Activated naive CD4-positive, alpha-beta T cell treated with anti-CD3 and anti-CD28 coated beads, Interleukin-2, amount 10 ng/mL, durations not matched to agents 7 days and 5 days (primary cell): ENCODE data around the gene CERS1.

ENCODE experiments used
- CTCF ChIA-PET: fragments of 350-600 bp; sonication (Branson Sonifier 250); formaldehyde crosslinking; loops from one replicate; lab custom pipeline; 2021; ENCODE audit warnings: antibody characterized with exemption; lab: Charles Lee
- DNase-seq: peaks from one replicate; pipeline ENCODE4 v3.0.0-alpha.2; 2020
- H3K27ac Mint-ChIP-seq: one replicate; pipeline ENCODE4 v1.8.0; 2021; ENCODE audit warnings: mild to moderate bottlenecking, moderate library complexity, mixed read lengths
- H3K27me3 Mint-ChIP-seq: one replicate; pipeline ENCODE4 v1.8.0; 2021; ENCODE audit warnings: mild to moderate bottlenecking, mixed read lengths
- H3K36me3 Mint-ChIP-seq: one replicate; pipeline ENCODE4 v1.8.0; 2021; ENCODE audit warnings: mixed read lengths
- H3K4me1 Mint-ChIP-seq: one replicate; pipeline ENCODE4 v1.8.0; 2021; ENCODE audit warnings: mixed read lengths
- H3K4me3 Mint-ChIP-seq: one replicate; pipeline ENCODE4 v1.8.0; 2021; ENCODE audit warnings: mild to moderate bottlenecking, moderate library complexity, mixed read lengths
- H3K9me3 Mint-ChIP-seq: one replicate; pipeline ENCODE4 v1.8.0; 2021; ENCODE audit warnings: mixed read lengths

The CERS1 gene

GRCh38 chr19:18878858-18879578, 16.9 kb downstream of the CERS1 start:
- Mint-ChIP-seq H3K36me3 (no peaks in the 10 kb centered on the region), H3K4me3 (no peak overlapping the region), H3K27ac (no peak overlapping the region), H3K4me1 (no peaks in the 10 kb centered on the region), H3K9me3 (no peaks in the 10 kb centered on the region), H3K27me3 (peaks cover 11% of the 10 kb centered on the region)
- no peak for DNase-seq
- CTCF ChIA-PET: interaction anchor here (0.9 kb wide), 1 partner anchor 13 kb away, joined by 3 read pairs; no protein-coding TSS in a partner anchor

- no peak for DNase-seq
- Mint-ChIP-seq H3K4me3 (no peak overlapping the region), H3K27me3 (peaks cover 7% of the 10 kb centered on the region), H3K4me1 (no peaks in the 10 kb centered on the region), H3K36me3 (no peaks in the 10 kb centered on the region), H3K9me3 (no peaks in the 10 kb centered on the region), H3K27ac (no peak overlapping the region)
- CTCF ChIA-PET: interaction anchor here (0.9 kb wide), 1 partner anchor 12 kb away, joined by 3 read pairs; no protein-coding TSS in a partner anchor
Measured at GRCh38 chr19:18878058-18878797, 17.7 kb downstream of the CERS1 start.

GRCh38 chr19:18876865-18877264, 19.1 kb downstream of the CERS1 start:
- H3K9me3 Mint-ChIP-seq: no peaks in the 10 kb centered on the region
- H3K36me3 Mint-ChIP-seq: no peaks in the 10 kb centered on the region
- H3K4me3 Mint-ChIP-seq: no peak overlapping the region
- H3K27ac Mint-ChIP-seq: no peak overlapping the region
- CTCF ChIA-PET: no interaction called here
- DNase-seq: no peak
- peaks cover 9% of the 10 kb centered on the region for H3K27me3 Mint-ChIP-seq
- peaks cover 2% of the 10 kb centered on the region for H3K4me1 Mint-ChIP-seq

- CTCF ChIA-PET: interaction anchor here (1.1 kb wide), 1 partner anchor 17 kb away, joined by 3 read pairs; no protein-coding TSS in a partner anchor
- Mint-ChIP-seq H3K36me3 (peaks cover 3% of the 10 kb centered on the region), H3K4me1 (peaks cover 10% of the 10 kb centered on the region), H3K27ac (no peak overlapping the region), H3K9me3 (no peaks in the 10 kb centered on the region), H3K27me3 (peaks cover 19% of the 10 kb centered on the region), H3K4me3 (no peak overlapping the region)
- no peak for DNase-seq
Measured at GRCh38 chr19:18875726-18876125, 20.2 kb downstream of the CERS1 start.

DNA sequence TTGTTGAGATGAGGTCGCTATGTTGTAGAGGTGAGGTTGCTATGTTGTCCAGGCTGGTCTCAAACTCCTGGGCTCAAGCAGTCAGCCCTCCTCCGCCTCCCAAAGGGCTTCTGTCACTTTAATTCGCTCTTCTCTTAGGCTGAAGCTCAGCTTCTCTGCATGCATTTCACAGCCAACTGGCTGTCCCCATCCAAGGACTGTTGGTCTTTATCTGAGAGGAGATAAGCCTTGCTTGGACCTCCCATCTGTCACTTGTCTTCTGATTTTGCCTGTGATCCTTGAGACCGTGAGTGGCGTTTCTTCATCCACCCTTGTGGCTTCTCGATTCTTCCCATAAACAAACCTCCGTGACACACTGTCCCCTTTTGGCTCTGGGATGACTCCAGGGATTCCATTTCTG, 24.4 kb downstream of the CERS1 start:
- Mint-ChIP-seq H3K9me3 (no peaks in the 10 kb centered on the region), H3K36me3 (peaks cover 16% of the 10 kb centered on the region), H3K4me1 (peaks cover 11% of the 10 kb centered on the region), H3K27me3 (peaks cover 28% of the 10 kb centered on the region), H3K27ac (no peak overlapping the region), H3K4me3 (no peak overlapping the region)
- no peak for DNase-seq
- CTCF ChIA-PET: no interaction called here

DNA sequence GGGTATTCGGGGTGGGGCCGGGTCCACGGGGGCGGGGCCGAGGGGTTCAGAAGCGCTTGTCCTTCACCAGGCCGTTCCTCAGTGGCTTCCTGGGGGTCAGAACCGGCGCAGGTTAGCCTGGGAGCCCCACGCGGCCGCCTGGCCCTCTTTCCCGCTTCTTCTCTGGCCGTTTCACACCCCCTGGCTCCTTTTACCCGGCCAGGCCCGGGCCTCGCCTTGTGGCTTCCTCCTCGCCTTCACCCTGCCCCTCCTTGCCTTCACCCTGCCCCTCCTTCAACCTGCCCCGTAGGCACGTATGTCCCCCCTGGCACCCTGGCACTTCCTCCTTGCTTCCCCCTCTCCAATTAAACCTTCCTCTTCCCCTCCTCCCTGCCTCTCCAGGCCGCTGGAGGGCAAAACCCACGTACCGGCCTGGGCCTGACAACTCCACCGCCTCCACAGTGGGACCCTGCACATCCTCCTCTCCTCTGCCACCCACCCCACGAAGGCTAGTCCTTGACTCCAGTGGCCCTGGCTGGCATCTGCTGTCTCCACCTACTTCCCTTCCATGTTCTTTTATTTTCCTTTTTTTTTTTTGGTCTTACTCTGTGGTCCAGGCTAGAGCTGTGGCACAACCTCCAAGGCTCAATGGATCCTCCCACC, 25.3 kb downstream of the CERS1 start:
- Mint-ChIP-seq H3K36me3 (peaks cover 22% of the 10 kb centered on the region), H3K4me3 (no peak overlapping the region), H3K27ac (no peak overlapping the region), H3K4me1 (peaks cover 11% of the 10 kb centered on the region), H3K27me3 (peaks cover 28% of the 10 kb centered on the region), H3K9me3 (no peaks in the 10 kb centered on the region)
- CTCF ChIA-PET: no interaction called here
- DNase-seq: no peak

DNA sequence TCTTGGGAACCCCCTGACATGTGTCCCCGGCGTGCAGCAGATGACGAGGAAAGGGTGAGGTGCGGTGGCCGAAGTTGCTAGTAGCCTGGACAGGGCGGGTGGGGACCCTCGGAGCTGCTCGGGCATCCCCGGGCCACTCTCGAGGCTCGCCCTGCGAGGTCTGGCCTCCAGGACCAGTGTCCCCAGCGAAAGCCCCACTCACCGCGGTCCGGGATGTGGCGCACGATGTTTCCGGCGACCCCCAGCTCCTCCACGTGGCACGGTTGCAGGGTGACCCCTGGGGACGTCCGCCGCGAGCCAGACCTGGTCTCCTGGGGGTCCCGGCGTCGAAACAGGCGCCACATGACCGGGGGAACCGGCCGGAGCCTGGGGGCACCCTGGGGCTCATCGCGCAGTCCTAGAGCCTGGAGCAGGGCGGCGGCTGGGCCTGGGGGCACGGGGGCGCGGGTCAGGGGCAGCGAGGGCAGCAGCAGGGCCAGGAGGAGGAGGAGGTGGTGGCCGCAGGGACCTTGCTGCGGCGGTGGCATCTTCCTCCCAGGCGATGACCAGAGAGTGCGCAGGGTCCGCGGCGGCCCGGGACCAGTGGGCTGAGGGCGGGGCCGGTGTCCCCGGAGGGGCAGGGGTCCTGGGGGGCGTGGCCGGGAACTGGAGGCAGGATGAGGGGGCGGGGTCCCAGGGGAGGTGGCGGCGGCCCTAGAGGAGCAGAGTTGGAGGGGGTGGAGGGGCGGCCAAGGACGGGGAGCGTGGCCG, 26.0 kb downstream of the CERS1 start:
- no peak overlapping the region for H3K4me3 Mint-ChIP-seq
- no peaks in the 10 kb centered on the region for H3K9me3 Mint-ChIP-seq
- H3K36me3 Mint-ChIP-seq: peaks cover 22% of the 10 kb centered on the region
- peaks cover 11% of the 10 kb centered on the region for H3K4me1 Mint-ChIP-seq
- DNase-seq: no peak
- CTCF ChIA-PET: no interaction called here
- H3K27ac Mint-ChIP-seq: no peak overlapping the region
- H3K27me3 Mint-ChIP-seq: peaks cover 28% of the 10 kb centered on the region

DNA sequence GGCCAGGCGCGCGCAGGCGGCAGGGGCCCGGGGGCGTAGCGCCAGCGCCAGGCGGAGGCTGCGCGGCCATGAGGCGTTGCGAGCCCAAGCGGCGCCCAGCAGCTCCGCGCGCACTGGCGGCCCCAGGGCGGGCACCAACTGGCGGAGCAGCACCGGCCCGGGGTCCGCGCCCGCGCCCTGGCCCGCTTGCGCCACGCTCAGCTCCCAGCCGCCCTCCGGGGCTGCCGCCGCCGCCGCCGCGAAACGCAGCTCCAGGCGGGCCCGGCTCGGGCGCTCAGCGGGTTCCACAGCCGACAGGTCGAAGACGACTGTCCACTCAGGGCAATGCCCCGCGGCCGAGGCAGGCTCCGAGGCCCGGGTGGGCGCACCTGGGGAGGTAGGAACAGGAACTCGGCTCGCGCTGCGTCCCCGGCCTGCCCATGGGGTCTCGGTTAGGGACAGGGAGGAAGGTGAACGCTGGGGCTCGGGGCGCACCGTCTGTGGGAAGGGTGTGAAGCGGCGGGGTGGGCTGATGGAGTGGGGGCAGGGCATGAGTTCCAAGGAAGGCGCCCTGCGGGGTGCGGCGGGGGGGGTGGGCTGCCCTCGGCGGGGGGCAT, 26.8 kb downstream of the CERS1 start:
- no peaks in the 10 kb centered on the region for H3K9me3 Mint-ChIP-seq
- H3K4me1 Mint-ChIP-seq: peaks cover 11% of the 10 kb centered on the region
- peaks cover 24% of the 10 kb centered on the region for H3K36me3 Mint-ChIP-seq
- no peak overlapping the region for H3K27ac Mint-ChIP-seq
- CTCF ChIA-PET: no interaction called here
- H3K4me3 Mint-ChIP-seq: no peak overlapping the region
- peaks cover 24% of the 10 kb centered on the region for H3K27me3 Mint-ChIP-seq
- no peak for DNase-seq

DNA sequence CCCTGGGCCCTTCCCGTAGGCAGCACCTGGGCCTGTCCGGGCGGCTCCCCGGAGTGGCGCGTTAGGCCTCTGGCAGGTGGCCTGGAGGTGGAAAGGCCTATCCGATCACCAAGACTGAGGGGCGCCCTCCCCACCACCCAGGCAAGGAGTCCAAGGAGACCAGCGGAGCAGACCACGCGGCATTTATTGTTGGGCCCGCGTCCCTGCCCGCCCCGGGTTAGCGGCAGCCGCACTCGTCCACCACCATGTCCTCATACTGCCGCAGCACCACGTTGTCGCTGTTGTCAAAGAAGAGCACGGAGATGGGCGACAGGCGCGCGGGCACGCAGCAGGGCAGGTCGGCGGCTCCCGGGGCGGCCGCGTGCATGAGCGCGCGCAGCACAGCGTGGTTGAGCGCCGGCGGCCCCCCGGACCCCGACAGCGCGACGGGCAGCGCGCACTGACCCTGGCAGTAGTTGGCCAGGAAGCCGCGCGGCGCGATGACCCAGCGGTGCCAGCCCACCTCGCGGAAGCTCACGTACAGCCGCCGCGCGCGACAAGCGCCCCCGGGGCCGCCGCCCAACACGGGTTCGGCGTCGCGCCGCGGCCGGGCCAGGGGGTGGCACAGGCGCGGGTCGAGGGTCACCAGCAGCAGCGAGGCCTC, 27.5 kb downstream of the CERS1 start:
- no peak for DNase-seq
- CTCF ChIA-PET: no interaction called here
- Mint-ChIP-seq H3K36me3 (peaks cover 26% of the 10 kb centered on the region), H3K27me3 (peaks cover 24% of the 10 kb centered on the region), H3K9me3 (no peaks in the 10 kb centered on the region), H3K4me3 (no peak overlapping the region), H3K27ac (no peak overlapping the region), H3K4me1 (peaks cover 11% of the 10 kb centered on the region)

DNA sequence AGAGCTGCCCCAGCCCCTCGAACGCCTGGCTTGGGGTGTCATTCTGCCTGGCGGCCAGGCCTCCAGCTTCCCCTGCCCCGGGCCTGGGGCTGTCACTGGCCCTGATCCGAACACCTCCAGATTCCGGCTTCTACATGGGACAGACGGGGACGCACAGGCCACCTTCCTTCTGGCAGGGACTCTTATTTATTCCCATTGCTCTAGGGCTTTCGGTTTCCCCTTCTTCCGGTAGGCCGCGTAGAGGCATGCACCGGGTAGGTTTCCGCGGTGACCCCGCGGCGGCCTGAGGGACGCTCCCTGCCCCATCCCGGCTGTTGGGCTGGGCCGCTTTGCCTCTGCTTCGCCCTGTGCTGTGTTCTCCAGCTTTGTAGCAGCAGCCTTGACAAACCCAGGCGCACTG, 28.2 kb downstream of the CERS1 start:
- H3K27ac Mint-ChIP-seq: no peak overlapping the region
- CTCF ChIA-PET: no interaction called here
- peaks cover 11% of the 10 kb centered on the region for H3K4me1 Mint-ChIP-seq
- peaks cover 28% of the 10 kb centered on the region for H3K36me3 Mint-ChIP-seq
- peaks cover 24% of the 10 kb centered on the region for H3K27me3 Mint-ChIP-seq
- DNase-seq: no peak
- H3K9me3 Mint-ChIP-seq: no peaks in the 10 kb centered on the region
- H3K4me3 Mint-ChIP-seq: no peak overlapping the region

- H3K4me1 Mint-ChIP-seq: peaks cover 11% of the 10 kb centered on the region
- peaks cover 33% of the 10 kb centered on the region for H3K36me3 Mint-ChIP-seq
- no peak overlapping the region for H3K4me3 Mint-ChIP-seq
- H3K27me3 Mint-ChIP-seq: peaks cover 24% of the 10 kb centered on the region
- H3K9me3 Mint-ChIP-seq: no peaks in the 10 kb centered on the region
- CTCF ChIA-PET: interaction anchor here (1.5 to 1.9 kb wide), 2 partner anchors 18 to 63 kb away, joined by 3 to 5 read pairs; no protein-coding TSS in a partner anchor
- H3K27ac Mint-ChIP-seq: no peak overlapping the region
- no peak for DNase-seq
Measured at GRCh38 chr19:18867199-18867598, 28.8 kb downstream of the CERS1 start.

GRCh38 chr19:18866800-18867123, 29.2 kb downstream of the CERS1 start:
- H3K36me3 Mint-ChIP-seq: peaks cover 36% of the 10 kb centered on the region
- no peak overlapping the region for H3K27ac Mint-ChIP-seq
- H3K4me1 Mint-ChIP-seq: peaks cover 8% of the 10 kb centered on the region
- H3K27me3 Mint-ChIP-seq: peaks cover 22% of the 10 kb centered on the region
- CTCF ChIA-PET: interaction anchor here (1.0 to 1.9 kb wide), 3 partner anchors 9 to 63 kb away, joined by 3 to 5 read pairs (median 5); no protein-coding TSS in a partner anchor
- DNase-seq: no peak
- no peak overlapping the region for H3K4me3 Mint-ChIP-seq
- no peaks in the 10 kb centered on the region for H3K9me3 Mint-ChIP-seq
